ENCODE measurements around the gene ZNF212. TPM values are rescaled to one million over a fixed set of nuclear protein-coding genes. Genes with fewer than 3 reads are reported as not detected.

The ZNF212 gene
- total RNA-seq, 1 experiment from 2014 or later: 18.6 TPM

- Mint-ChIP-seq H3K4me3 (ENCODE audit: unreplicated experiment) (no peak overlapping the region), H3K27ac (ENCODE audit: unreplicated experiment) (no peak overlapping the region), H3K4me1 (ENCODE audit: low read depth, unreplicated experiment) (no peaks in the 10 kb centered on the region), H3K9me3 (ENCODE audit: unreplicated experiment) (no peaks in the 10 kb centered on the region), H3K27me3 (ENCODE audit: insufficient read depth, unreplicated experiment) (peaks cover 5% of the 10 kb centered on the region), H3K36me3 (ENCODE audit: insufficient read depth, unreplicated experiment) (no peaks in the 10 kb centered on the region)
- no peak overlapping the region for H3K4me3 ChIP-seq (ENCODE audit: low read depth, low read length)
- intact Hi-C loops (cut with micrococcal nuclease; ENCODE audit: unreplicated experiment): no loop called here
- ChIA-PET CTCF (no interaction called here), POLR2A (no interaction called here)
- no peaks in the 10 kb centered on the region for H3K36me3 ChIP-seq (ENCODE audit: control insufficient read depth, insufficient read depth, low read length)
- H3K9me3 ChIP-seq: no peaks in the 10 kb centered on the region
- DNase-seq: no peak
- H3K27me3 ChIP-seq (replicated peaks; ENCODE audit: control insufficient read depth, insufficient read depth, low read length): no peaks in the 10 kb centered on the region
- no TSS peak for BruUV-seq (replicated peaks)
- no peaks in the 10 kb centered on the region for H3K4me1 ChIP-seq
- TF ChIP-seq CTCF (IDR thresholded peaks at IDR 0.05; ENCODE audit: insufficient read depth in 1 of 2, low read depth in 1 of 2, low read length in 1 of 2, severe bottlenecking in 1 of 2, unreplicated experiment in 1 of 2): no peak
Observed at GRCh38 chr7:149296368-149296767, 56.9 kb downstream of the ZNF212 start.

GRCh38 chr7:149297034-149297755, 57.7 kb downstream of the ZNF212 start:
- Histone ChIP-seq H3K4me3 (ENCODE audit: low read depth, low read length) (no peak overlapping the region), H3K36me3 (ENCODE audit: control insufficient read depth, insufficient read depth, low read length) (no peaks in the 10 kb centered on the region), H3K27me3 (replicated peaks; ENCODE audit: control insufficient read depth, insufficient read depth, low read length) (no peaks in the 10 kb centered on the region), H3K9me3 (no peaks in the 10 kb centered on the region), H3K4me1 (no peaks in the 10 kb centered on the region)
- intact Hi-C loops (cut with micrococcal nuclease; ENCODE audit: unreplicated experiment): no loop called here
- ChIA-PET POLR2A (no interaction called here), CTCF (no interaction called here)
- H3K27ac Mint-ChIP-seq (ENCODE audit: unreplicated experiment): no peak overlapping the region
- no peak for TF ChIP-seq CTCF (IDR thresholded peaks at IDR 0.05; ENCODE audit: insufficient read depth in 1 of 2, low read depth in 1 of 2, low read length in 1 of 2, severe bottlenecking in 1 of 2, unreplicated experiment in 1 of 2)
- no peak for DNase-seq
- BruUV-seq (replicated peaks): no TSS peak
- peaks cover 5% of the 10 kb centered on the region for H3K27me3 Mint-ChIP-seq (ENCODE audit: insufficient read depth, unreplicated experiment)
- H3K36me3 Mint-ChIP-seq (ENCODE audit: insufficient read depth, unreplicated experiment): no peaks in the 10 kb centered on the region
- no peak overlapping the region for H3K4me3 Mint-ChIP-seq (ENCODE audit: unreplicated experiment)
- H3K9me3 Mint-ChIP-seq (ENCODE audit: unreplicated experiment): no peaks in the 10 kb centered on the region
- no peaks in the 10 kb centered on the region for H3K4me1 Mint-ChIP-seq (ENCODE audit: low read depth, unreplicated experiment)

- Histone ChIP-seq H3K4me3 (ENCODE audit: low read depth, low read length) (no peak overlapping the region), H3K27me3 (replicated peaks; ENCODE audit: control insufficient read depth, insufficient read depth, low read length) (no peaks in the 10 kb centered on the region), H3K4me1 (no peaks in the 10 kb centered on the region), H3K9me3 (no peaks in the 10 kb centered on the region), H3K36me3 (ENCODE audit: control insufficient read depth, insufficient read depth, low read length) (no peaks in the 10 kb centered on the region)
- intact Hi-C loops (cut with micrococcal nuclease; ENCODE audit: unreplicated experiment): no loop called here
- H3K4me3 Mint-ChIP-seq (ENCODE audit: unreplicated experiment): no peak overlapping the region
- CTCF ChIA-PET: no interaction called here
- no peaks in the 10 kb centered on the region for H3K36me3 Mint-ChIP-seq (ENCODE audit: insufficient read depth, unreplicated experiment)
- H3K27me3 Mint-ChIP-seq (ENCODE audit: insufficient read depth, unreplicated experiment): peaks cover 5% of the 10 kb centered on the region
- peaks cover 3% of the 10 kb centered on the region for H3K4me1 Mint-ChIP-seq (ENCODE audit: low read depth, unreplicated experiment)
- H3K9me3 Mint-ChIP-seq (ENCODE audit: unreplicated experiment): no peaks in the 10 kb centered on the region
- no peak for DNase-seq
- BruUV-seq (replicated peaks): no TSS peak
- H3K27ac Mint-ChIP-seq (ENCODE audit: unreplicated experiment): no peak overlapping the region
- TF ChIP-seq CTCF (IDR thresholded peaks at IDR 0.05; ENCODE audit: insufficient read depth in 1 of 2, low read depth in 1 of 2, low read length in 1 of 2, severe bottlenecking in 1 of 2, unreplicated experiment in 1 of 2): no peak
- POLR2A ChIA-PET: no interaction called here
Observed at GRCh38 chr7:149300620-149301285, 61.3 kb downstream of the ZNF212 start.
